GM19372 (cell line): ENCODE results near the gene ZNHIT6.
"Not testable (repeated sequence)": the region's sequence is repeated elsewhere in the genome, so short reads cannot be mapped to it uniquely, and the experiment has no call there.

Experiments
- ATAC-seq: cut with Tn5 transposase; IDR thresholded peaks from one replicate; pipeline ENCODE4 v1.9.1; 2021; ENCODE audit warnings: mild to moderate bottlenecking, low read depth, moderate library complexity; ENCODE audit not compliant: unreplicated experiment

Gene ZNHIT6

GRCh38 chr1:85707990-85708828 lies at the start of gene ZNHIT6:
ZNHIT6 (minus strand) TSS chr1:85708433; CDS start chr1:85708284, 149 bp downstream.
- peak; percentile 80 for ATAC-seq

GRCh38 chr1:85756864-85757263 lies 48.6 kb upstream of the ZNHIT6 start:
- no peak for ATAC-seq

GRCh38 chr1:85748120-85748519 lies 39.9 kb upstream of the ZNHIT6 start:
- no peak for ATAC-seq

GRCh38 chr1:85746777-85747176 lies 38.5 kb upstream of the ZNHIT6 start:
- no peak for ATAC-seq

- ATAC-seq: no peak
Measured at GRCh38 chr1:85743814-85744213, 35.6 kb upstream of the ZNHIT6 start.

GRCh38 chr1:85734931-85735330 lies 26.7 kb upstream of the ZNHIT6 start:
- no peak for ATAC-seq

- no peak for ATAC-seq
Measured at GRCh38 chr1:85718678-85719340, 10.6 kb upstream of the ZNHIT6 start.

- ATAC-seq: not testable (repeated sequence)
Measured at GRCh38 chr1:85714418-85715114, 6.3 kb upstream of the ZNHIT6 start.

- ATAC-seq: no peak
Measured at GRCh38 chr1:85708829-85709227, 595 bp upstream of the ZNHIT6 start.

GRCh38 chr1:85707267-85707989 lies 805 bp downstream of the ZNHIT6 start:
- ATAC-seq: peak; percentile 41

- no peak for ATAC-seq
Measured at GRCh38 chr1:85705940-85706339, 2.3 kb downstream of the ZNHIT6 start.

GRCh38 chr1:85700422-85700821 lies 7.8 kb downstream of the ZNHIT6 start:
- ATAC-seq: no peak

GRCh38 chr1:85697895-85698294 lies 10.3 kb downstream of the ZNHIT6 start:
- ATAC-seq: no peak

- no peak for ATAC-seq
Measured at GRCh38 chr1:85692730-85693314, 15.4 kb downstream of the ZNHIT6 start.

- ATAC-seq: no peak
Measured at GRCh38 chr1:85689775-85690404, 18.3 kb downstream of the ZNHIT6 start.

GRCh38 chr1:85683292-85684025 lies 24.8 kb downstream of the ZNHIT6 start:
- no peak for ATAC-seq

GRCh38 chr1:85681087-85681486 lies 27.1 kb downstream of the ZNHIT6 start:
- no peak for ATAC-seq

GRCh38 chr1:85678193-85678592 lies 30.0 kb downstream of the ZNHIT6 start:
- no peak for ATAC-seq

GRCh38 chr1:85677656-85678055 lies 30.6 kb downstream of the ZNHIT6 start:
- ATAC-seq: no peak
